Right kidney (tissue), 1 donor: ENCODE data around the gene HOXD11.

Experiments
- DNase-seq: peaks from one replicate; pipeline ENCODE4 v3.0.0-alpha.2; 2016

Gene HOXD11

DNA sequence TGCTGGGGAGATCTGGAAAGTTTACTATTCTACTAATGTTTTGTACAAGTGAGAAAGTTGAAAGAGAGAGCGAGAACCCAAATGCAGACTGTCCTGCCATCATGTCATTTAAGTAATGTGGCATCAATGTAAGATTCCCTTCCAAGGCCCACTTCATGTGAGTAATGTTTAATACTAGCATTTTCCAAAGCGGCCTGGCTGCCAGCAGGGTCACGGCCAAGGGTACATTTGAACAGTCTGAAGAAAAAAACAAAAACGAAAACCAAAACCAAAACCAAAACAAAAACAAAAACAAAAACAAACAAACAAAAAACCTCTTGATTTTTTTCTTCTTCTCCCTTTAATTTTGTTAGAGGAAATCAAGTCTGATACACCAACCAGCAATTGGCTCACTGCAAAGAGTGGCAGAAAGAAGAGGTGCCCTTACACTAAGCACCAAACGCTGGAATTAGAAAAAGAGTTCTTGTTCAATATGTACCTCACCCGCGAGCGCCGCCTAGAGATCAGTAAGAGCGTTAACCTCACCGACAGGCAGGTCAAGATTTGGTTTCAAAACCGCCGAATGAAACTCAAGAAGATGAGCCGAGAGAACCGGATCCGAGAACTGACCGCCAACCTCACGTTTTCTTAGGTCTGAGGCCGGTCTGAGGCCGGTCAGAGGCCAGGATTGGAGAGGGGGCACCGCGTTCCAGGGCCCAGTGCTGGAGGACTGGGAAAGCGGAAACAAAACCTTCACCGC is 11.7 kb downstream of the HOXD11 start:
- no peak for DNase-seq

DNA sequence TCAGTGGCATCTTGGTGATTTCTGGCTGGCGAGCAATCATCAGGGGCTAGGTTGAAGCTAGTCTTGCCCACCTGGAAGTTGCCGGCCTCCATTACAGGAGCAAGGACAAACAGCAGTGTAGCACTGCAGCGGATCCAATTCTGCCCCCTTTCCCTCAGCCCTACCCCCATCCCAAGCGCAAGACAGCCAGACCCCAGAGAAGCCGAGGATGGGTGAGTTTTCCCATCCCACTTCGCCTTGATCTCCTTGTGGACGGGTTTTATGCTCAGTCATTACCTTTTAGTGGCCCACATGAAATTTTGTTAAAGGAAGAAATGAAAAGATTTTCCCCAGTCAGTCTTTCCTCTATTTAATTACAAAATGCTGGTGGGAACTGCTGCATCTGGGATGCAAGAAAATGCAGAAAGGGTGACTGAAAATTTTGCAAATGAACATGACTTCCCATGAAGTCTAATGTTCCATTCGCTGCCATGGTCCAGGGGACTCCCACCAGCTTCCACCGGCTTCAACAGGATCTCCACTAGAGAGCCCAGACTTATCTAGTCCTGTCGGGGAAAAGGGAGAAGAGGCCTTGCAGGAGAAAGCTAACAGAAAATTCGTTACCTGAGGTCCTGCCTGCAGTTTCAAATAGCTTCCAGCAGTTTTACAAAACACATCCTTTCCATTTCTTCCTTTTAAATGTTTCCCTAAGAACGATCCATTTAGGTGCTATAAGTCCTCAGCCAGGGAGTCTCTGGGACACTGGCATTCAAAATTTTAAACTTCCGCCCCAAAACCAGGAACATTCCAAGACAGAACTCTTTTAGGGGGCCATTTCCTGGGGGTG is 13.5 kb downstream of the HOXD11 start:
- DNase-seq: no peak

DNA sequence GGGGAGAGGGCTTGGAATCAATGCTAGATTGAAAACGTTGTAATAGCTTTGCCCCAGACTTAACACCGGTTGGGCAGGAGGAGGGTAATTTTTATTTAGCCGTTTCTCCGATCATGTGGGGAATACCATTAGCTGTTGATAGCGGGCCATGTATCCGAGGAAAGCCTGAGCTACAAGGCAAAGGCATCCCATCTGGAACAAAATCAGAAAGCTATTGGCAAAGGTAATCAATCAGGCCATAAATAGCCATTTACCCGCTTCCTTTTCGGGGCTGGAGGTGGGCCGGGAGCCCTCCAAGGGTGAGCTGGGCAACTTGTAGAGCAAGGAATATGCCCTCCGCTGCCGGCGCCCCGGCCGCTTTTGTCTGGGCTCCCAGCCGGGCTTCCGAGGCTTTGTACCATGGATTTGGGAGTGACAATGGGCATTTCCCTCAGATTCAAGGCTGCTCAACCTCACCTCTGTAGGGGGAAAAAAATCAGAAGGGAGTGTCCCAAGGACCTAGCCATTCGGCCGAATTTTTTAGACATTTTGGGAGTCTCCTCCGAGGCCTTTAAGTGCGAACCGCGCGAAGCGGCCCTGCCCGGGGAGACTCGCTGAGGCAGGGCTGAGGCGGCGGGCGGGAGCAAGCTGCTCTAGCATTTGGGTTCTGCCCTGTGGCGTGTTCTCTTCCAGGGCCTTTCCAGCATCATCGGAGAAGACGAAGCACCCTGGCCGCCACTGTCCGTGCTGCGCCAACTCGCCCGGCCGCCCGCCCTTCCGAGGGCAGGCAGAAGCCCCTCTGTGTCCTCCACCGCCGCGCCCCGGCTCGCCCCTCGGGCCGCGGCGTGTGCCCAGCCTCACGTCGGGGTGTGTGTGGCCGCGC is 14.3 kb downstream of the HOXD11 start:
- peak; percentile 93 for DNase-seq

DNA sequence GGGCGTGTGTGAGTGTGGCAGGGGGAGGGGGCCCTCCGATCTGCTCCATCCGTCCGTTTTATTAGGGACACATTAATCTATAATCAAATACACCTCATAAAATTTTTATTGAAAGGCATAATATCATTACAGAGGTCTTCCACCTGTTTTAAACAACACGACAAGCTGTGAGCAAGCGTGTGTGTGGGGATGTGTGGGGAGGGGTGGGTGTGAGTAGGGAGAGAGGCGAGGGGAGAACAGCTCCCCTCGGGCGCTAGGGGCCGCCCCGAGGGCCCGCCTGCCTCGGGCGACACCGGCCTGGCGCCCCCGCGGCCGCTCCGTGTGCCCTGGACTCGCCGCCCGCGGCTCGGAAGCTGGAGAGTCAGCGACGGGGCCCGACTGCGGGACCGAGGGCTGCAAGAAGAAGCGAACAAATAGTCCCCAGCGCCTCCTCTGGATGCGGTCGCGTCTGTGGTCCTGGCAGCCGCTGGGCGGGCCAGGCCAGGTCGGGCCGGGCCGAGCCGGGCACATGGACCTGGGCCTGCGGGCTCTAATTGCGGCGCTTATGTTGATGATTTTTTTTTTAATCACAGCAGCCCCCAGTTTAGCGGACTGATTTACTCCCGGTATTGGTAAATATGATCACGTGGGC is 15.1 kb downstream of the HOXD11 start:
- DNase-seq: peak; percentile 97

DNA sequence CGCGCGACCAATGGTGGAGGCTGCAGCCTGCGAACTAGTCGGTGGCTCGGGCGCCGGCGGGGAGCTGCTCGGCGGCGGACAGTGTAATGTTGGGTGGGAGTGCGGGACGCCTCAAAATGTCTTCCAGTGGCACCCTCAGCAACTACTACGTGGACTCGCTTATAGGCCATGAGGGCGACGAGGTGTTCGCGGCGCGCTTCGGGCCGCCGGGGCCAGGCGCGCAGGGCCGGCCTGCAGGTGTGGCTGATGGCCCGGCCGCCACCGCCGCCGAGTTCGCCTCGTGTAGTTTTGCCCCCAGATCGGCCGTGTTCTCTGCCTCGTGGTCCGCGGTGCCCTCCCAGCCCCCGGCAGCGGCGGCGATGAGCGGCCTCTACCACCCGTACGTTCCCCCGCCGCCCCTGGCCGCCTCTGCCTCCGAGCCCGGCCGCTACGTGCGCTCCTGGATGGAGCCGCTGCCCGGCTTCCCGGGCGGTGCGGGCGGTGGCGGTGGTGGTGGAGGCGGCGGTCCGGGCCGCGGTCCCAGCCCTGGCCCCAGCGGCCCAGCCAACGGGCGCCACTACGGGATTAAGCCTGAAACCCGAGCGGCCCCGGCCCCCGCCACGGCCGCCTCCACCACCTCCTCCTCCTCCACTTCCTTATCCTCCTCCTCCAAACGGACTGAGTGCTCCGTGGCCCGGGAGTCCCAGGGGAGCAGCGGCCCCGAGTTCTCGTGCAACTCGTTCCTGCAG is 15.8 kb downstream of the HOXD11 start, which contains the start of gene HOXD9:
TSS of gene HOXD9 (plus strand) at position 37 of the 728 bp plus-strand sequence. CDS start at position 87, 50 bp downstream.
- peak; percentile 88 for DNase-seq

DNA sequence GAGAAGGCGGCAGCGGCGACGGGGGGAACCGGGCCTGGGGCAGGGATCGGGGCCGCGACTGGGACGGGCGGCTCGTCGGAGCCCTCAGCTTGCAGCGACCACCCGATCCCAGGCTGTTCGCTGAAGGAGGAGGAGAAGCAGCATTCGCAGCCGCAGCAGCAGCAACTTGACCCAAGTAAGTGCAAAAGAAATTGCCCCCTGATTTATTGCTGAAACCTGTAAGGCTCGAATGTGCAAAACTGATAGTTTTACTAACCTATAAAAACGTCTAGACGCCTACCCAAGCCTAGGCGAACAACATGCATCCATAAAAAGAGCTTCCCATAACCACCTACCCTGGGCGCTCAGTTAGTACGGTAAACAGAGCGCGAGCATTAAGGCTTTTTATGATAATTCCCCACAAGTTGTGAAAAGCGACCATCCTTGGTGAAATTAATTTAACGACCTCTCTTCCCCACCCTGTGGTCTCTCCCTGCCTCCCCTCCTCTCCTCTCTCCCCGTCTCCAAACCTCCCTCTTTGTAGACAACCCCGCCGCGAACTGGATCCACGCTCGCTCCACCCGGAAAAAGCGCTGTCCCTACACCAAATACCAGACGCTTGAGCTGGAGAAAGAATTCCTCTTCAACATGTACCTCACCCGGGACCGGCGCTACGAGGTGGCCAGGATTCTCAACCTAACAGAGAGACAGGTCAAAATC is 16.5 kb downstream of the HOXD11 start:
- DNase-seq: no peak

DNA sequence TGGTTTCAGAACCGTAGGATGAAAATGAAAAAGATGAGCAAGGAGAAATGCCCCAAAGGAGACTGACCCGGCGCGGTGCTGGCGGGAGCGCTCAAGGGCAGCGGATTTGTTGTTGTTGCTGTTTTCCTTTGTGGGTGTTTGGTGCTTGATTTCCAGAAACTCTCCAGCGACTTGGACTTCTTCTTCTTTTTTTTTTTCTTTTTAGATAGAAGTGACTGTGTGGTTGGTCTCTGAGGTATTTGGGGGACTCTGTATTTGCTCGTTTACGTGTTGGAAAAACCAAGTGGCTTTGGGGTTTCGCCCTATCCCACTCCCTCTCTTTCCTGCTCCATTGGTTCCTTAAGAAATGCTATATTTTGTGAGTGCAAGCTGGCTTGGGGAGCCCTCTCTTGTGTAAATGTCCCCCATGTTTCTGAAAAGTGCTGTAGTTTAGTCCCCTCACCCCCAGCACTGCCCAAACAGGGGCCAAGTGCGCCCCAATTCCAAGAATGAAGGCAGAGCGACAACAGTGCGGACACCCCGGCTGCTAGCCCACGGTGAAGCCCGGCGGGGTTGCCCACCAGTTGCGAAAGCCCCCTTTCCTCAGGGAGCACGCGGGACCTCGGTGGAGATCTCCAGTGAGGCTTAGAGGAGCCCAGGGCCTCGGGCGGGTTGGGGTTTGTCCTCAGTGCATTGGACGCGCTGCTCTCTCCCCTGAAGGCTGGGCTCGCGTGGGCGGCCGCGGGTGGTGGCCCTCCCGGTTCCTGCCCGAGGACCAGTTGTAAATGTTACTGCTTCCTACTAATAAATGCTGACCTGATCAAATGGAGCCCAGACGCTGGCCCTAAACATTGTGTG is 17.2 kb downstream of the HOXD11 start:
- peak; percentile 83 for DNase-seq

DNA sequence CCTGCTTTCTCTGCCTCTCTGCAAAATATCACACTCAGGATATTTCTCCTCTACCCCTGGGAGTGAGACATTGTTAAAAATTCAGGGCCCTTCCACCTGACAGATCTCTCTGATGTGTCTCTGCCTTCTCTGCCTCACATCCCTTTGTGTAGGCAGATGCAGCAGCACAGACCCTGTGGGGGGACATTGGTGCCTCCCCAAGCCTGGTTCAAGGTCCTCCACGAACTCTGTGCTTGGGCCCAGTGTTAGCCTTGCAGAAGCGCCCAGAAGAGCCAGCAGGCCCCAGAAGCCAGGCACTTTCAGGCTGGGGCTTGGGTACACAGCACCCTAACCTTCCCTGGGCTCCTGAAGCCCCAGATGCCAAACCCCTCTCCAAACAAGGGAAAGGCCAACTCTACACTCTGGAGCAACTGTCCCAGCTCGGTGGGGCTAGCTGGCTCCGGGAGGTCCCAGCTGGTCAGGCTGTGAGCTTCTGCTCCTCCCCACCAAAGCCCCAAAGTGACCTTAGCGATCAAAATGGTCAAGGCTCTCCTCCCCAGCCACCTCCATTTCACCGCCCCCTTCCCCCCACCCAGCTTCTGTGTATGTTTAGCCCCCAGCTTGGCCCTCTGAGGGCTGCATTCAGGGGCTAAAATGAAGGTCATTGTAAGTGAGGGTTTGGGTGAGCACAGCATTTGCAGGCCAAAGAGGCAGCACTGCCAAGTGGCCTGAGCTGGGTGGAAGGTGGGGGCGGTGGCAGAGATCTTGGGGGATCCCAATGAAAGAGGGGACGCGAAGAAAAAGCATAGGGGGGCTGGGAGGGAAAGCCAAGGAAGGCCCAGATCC is 18.1 kb downstream of the HOXD11 start:
- peak; percentile 82 for DNase-seq

DNA sequence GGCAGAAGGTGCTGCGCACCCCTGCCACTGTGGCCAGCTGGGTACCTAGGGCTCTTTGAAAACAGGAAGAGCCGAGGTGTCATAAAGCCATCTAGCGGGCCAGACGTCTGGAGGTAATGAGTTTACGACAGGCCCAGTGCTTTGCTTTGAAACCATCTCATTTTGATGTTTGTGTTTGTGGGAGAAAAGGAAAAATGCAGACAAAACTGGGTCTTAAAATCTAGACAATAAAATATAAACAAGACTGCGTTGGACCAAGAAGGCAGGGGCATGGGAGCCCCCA is 18.6 kb downstream of the HOXD11 start:
- peak; percentile 68 for DNase-seq

DNA sequence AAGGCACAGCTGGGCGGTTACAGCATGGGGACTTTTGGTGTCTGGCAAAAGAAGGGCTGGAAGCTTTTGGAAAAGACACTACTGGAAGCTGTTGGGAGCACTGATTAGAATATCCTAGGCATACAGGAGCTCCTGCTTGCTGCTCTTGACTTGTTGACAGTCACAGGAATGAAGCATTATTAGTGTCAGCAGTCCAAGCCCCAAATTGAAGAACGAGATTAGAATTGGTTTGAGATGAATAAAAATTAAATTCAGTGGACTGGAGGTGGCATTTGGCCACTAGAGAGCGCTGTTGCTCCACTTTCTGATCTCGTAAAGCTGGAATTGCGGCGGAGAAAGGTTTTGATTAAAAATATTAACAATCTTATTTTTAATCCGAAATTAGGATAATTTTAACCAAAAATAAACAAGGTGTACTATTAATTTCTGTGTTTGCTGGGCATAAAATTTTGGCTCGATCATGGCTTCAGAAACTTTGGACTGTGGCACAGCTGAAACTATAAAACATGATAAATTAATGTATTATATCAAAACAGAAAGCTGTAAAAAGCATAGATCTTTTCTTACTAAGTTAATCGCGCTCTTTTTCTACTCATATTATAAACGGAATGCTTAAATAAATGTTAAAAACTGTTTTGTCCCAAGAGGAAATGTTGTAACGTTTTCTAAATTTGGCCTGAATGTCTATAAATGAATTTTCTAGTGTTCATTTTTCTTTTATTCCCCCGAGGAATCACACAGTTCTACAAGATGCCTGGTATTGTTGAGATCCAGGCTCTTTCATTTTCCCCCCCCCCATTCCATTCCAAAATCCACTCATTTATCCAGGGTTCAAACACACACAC is 20.1 kb downstream of the HOXD11 start:
- no peak for DNase-seq

DNA sequence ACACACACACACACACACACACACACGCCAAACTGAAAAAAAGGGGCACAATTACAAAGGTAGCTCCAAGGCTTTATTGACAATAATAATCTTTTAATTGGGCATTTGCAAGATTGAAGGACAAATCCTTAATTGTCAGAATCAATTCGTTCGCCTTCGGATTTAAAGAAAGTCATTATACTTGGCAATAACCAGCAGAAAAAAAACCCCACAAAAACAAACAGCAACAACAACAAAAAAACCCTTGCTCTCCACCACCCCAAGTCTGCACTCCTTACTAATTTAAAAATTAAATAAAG is 20.6 kb downstream of the HOXD11 start:
- DNase-seq: no peak

DNA sequence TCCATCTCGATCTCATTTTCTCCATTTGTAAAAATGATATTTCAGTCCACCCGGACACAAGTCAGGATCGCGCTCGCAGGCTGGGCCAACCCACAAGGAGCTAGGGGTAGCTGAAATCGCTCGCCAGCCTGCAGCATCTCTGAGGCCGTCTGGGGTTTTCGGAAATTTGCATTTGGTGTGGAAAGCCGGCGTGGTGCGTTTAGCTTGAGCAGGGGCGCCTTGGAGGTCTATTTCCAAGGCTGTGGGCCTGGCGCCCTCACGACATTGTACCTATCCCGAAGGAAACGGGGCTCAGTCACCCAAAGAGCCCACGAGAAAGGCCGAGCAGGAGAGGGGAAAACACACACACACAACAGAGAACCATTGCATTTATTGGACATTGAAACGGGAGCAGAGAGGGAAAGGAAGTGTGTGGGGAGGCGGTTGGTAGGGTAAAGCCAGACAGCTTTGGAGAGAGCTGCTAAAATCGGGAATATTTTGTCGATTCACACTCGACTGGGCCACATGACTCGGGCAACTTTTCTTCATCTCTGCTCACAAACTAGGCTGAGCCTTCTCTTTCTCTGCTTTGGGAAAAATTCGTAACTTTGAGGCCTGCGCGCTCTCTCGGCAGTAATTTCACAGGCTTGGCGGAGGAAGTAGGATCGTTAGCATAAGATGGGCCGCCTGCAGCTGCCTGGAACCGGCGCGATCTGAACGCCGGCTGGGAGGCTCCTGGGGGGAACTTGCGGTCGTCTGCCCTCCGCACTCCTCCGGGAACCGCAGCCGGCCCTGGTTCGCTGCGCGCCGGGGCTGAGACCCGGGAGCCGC is 21.3 kb downstream of the HOXD11 start:
- no peak for DNase-seq

DNA sequence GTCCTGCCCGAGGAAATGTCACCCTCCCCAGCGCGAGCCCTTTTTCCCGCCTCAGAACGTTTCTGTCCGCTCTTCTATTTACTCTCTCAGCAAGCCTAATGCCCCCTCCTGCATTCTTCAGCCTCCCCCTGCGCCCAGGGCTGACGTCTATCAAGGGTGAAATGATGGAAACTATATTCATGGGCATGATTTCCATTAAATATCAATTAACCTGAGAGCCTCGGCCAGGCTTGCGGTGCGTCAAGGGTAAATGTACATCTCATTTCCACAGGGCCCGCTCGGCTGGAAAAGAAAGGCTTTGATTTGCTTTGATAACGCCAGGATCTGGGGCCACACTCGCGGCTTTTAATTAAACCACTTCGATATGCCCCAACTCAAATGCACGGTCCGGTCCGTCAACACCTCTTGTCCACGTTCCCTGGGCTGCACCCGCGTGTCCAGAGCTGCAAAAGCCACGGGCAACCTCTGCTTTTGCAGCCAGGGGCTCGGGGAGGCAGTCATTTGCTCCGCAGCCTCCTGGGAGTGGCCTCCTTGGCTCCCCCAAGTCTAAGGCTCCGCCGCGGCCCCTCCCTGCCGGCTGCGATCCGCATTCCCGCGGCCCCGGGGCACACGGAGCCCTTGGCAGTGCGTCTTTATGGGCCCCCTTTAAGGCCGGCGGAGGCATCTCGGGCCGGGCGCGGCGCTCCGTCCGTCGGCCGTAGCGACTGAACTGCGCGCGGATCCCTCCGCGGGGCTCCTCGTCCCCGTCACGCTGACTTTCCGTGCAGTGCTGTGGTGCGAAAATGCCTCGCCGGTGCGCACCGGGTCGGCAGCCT is 22.1 kb downstream of the HOXD11 start, which contains the start of gene HOXD8:
TSS of gene HOXD8 (plus strand) at position 724 of the 815 bp plus-strand sequence. CDS start 662 bp downstream, outside the sequence.
- peak; percentile 92 for DNase-seq

DNA sequence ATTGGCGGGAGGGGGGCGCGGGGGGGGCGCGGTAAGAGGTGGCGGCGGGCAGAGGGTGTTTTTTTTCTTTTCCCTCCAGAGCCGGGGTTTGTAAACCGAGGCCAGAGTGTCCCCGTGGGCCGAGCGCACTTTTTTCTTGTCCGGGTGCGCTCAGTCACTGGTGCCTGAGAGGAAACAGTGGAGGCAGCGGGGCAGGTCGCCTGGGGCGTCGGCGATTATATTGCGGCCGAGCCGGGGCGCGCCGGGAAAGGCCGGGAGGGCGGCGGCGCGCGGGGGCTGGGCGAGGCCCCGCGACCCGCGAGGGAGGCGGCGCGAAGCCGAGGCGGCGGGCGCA is 22.7 kb downstream of the HOXD11 start:
- peak; percentile 75 for DNase-seq

DNA sequence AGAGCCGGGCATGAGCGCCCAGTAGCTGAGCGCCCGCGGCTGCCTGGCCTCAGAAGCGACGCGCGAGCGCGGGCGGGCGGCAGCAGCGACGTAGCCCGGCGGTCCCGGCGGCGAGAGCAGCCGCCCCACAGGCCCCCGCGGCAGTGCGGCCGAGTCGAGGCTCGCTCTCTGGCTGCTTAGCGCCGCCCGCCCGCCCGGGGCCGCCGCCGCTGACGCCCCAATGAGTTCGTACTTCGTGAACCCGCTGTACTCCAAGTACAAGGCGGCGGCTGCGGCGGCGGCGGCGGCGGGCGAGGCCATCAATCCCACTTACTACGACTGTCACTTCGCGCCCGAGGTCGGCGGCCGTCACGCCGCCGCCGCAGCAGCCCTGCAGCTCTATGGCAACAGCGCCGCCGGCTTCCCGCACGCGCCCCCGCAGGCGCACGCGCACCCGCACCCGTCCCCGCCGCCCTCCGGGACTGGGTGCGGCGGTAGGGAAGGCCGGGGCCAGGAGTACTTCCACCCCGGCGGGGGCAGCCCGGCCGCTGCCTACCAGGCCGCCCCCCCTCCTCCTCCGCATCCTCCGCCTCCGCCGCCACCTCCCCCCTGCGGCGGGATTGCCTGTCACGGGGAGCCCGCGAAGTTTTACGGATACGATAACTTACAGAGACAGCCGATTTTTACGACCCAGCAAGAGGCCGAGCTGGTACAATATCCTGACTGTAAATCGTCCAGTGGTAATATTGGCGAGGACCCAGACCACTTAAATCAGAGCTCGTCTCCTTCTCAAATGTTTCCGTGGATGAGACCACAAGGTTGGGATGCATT is 23.3 kb downstream of the HOXD11 start:
- DNase-seq: no peak
